ENCODE measurements around the gene KCTD17. TPM values are rescaled to one million over a fixed set of nuclear protein-coding genes. Genes with fewer than 3 reads are reported as not detected.

The KCTD17 gene
- total RNA-seq, 4 donors from 2014 or later, result 17.9 to 35.8 (median 28.7) TPM

DNA sequence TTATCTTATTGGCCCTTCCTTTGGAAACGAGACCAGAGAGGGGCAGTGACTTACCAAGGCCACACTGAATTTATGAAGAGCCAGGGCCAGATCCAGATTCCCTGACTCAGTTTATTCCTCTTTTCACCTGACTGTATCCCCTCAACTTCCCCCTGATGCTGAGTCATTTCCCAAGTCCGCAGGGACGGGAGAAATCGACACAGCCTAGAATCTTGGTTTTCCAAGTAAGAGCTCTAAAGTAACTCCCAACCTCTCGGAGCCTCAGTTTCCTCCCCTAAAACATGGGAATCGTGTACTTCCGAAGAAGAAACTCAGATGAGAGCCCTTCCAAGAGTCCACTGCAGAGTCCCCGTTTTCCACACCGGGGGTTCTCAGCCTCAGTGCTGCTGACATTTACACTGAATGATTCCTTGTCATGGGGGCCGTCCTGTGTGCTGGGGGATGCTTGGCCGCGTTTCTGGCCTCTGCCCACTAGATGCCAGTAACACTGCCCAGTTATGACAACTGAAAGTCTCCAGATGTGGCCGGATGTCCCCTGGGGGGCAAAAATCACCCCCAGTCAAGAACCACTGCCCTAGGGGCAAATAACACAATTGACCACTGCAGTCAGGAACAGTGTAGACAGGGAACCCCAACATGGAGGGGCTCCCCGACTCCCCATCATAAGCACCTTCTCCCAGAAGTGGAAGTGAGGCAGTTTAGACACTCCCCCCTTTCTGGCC is 20.8 kb upstream of the KCTD17 start:
- Histone ChIP-seq H3K4me1 (peaks cover 0 to 5% (median 0%) of the 10 kb centered on the region in 4 donors), H3K27ac (replicated peaks in 1 of 4) (no peak overlapping the region), H3K9me3 (no peaks in the 10 kb centered on the region), H3K4me3 (no peak overlapping the region), H3K36me3 (peaks cover 24 to 50% (median 32%) of the 10 kb centered on the region in 4 donors), H3K27me3 (peaks cover 0 to 15% (median 0%) of the 10 kb centered on the region in 4 donors)
- no peak for DNase-seq (ENCODE audit: extremely low spot score)
- TF ChIP-seq, protein P1, sequence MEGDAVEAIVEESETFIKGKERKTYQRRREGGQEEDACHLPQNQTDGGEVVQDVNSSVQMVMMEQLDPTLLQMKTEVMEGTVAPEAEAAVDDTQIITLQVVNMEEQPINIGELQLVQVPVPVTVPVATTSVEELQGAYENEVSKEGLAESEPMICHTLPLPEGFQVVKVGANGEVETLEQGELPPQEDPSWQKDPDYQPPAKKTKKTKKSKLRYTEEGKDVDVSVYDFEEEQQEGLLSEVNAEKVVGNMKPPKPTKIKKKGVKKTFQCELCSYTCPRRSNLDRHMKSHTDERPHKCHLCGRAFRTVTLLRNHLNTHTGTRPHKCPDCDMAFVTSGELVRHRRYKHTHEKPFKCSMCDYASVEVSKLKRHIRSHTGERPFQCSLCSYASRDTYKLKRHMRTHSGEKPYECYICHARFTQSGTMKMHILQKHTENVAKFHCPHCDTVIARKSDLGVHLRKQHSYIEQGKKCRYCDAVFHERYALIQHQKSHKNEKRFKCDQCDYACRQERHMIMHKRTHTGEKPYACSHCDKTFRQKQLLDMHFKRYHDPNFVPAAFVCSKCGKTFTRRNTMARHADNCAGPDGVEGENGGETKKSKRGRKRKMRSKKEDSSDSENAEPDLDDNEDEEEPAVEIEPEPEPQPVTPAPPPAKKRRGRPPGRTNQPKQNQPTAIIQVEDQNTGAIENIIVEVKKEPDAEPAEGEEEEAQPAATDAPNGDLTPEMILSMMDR (IDR thresholded peaks at IDR 0.05), result no peak
- no peak for TF ChIP-seq POLR2A (IDR thresholded peaks at IDR 0.05; ENCODE audit: low read depth)
- no peak for TF ChIP-seq POLR2AphosphoS5 (IDR thresholded peaks at IDR 0.05)
- no peak for TF ChIP-seq EP300 (IDR thresholded peaks at IDR 0.05)
- WGBS, result 72% methylated on average over 11 of the region's 14 CpGs
- intact Hi-C loops (cut with DNase I), result no loop called here

GRCh38 chr22:37032134-37032534 is 19.4 kb upstream of the KCTD17 start:
- no peaks in the 10 kb centered on the region for H3K9me3 ChIP-seq
- 72% methylated on average over 2 of the region's 2 CpGs for WGBS
- H3K4me1 ChIP-seq, result no peaks in the 10 kb centered on the region
- intact Hi-C loops (cut with DNase I), result no loop called here
- H3K4me3 ChIP-seq, result no peak overlapping the region
- H3K36me3 ChIP-seq, result peaks cover 20 to 36% (median 23%) of the 10 kb centered on the region in 4 donors
- TF ChIP-seq, protein P1 (IDR thresholded peaks at IDR 0.05), result no peak
- TF ChIP-seq POLR2A (IDR thresholded peaks at IDR 0.05; ENCODE audit: low read depth) (no peak), EP300 (IDR thresholded peaks at IDR 0.05) (no peak), POLR2AphosphoS5 (IDR thresholded peaks at IDR 0.05) (no peak)
- no peak for DNase-seq (ENCODE audit: extremely low spot score)
- H3K27ac ChIP-seq (replicated peaks in 1 of 4), result no peak overlapping the region
- peaks cover 0 to 27% (median under 1%) of the 10 kb centered on the region in 4 donors for H3K27me3 ChIP-seq

DNA sequence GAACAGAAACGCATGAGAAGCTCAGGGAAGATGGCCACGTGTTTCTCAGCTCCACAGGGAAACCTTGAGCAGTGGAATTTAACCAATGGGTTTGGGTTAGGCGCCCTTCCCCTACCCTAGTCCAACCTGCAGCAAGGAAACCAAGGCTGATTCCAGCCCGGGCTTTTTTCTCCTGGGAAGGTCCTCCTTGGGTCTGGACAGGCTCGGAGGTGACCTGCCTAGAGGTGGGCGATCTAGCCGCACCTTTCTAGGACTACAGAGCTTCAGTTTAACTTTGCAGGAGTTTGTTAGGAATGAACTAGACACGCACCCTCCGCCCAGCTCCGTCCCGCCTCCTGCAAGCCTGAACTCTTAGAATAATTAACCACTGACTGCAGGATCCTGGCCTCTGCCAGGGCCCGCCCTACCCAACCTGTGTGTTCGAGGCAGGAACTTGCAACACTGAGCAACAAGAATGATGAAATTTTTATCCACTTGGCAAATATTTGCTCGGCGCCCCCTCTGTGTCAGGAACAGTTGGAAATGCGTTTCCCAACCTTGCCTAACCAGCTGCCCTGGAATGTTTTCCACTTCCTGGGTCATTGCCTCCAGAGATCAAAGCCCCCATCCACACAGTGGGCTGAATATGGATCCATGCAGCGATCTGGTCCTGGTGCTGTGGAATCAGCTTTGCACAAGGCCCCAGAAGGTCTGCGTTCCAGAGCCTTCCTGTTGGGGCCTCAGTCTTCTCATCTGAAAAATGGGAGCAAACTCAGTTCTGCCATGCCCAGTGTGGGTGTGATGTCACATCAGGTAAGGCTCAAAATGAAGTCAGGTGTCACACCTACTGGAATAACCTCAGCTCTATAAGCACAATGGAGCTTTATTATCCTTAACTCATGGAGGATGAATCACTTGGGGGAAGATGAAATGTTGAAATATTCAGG is 18.7 kb upstream of the KCTD17 start:
- H3K4me3 ChIP-seq, result no peak overlapping the region

GRCh38 chr22:37033605-37034430 is 17.7 kb upstream of the KCTD17 start:
- no peak overlapping the region for H3K27ac ChIP-seq (replicated peaks in 1 of 4)
- H3K4me3 ChIP-seq, result no peak overlapping the region
- intact Hi-C loops (cut with DNase I), result no loop called here
- H3K9me3 ChIP-seq, result no peaks in the 10 kb centered on the region
- 85% methylated on average over 23 of the region's 23 CpGs for WGBS
- peaks cover 0 to 44% (median 2%) of the 10 kb centered on the region in 4 donors for H3K27me3 ChIP-seq
- TF ChIP-seq POLR2AphosphoS5 (IDR thresholded peaks at IDR 0.05) (no peak), POLR2A (IDR thresholded peaks at IDR 0.05; ENCODE audit: low read depth) (no peak), EP300 (IDR thresholded peaks at IDR 0.05) (no peak)
- TF ChIP-seq, protein P1 (IDR thresholded peaks at IDR 0.05), result no peak
- peaks cover 9 to 19% (median 14%) of the 10 kb centered on the region in 4 donors for H3K36me3 ChIP-seq
- H3K4me1 ChIP-seq, result no peaks in the 10 kb centered on the region
- no peak for DNase-seq (ENCODE audit: extremely low spot score)

More for the DNA sequence above, 18.7 kb upstream of the KCTD17 start:
- TF ChIP-seq POLR2AphosphoS5 (IDR thresholded peaks at IDR 0.05) (peak in 1 of 2 donors; percentile 3), POLR2A (IDR thresholded peaks at IDR 0.05; ENCODE audit: low read depth) (no peak)
- 62% methylated on average over 18 of the region's 18 CpGs for WGBS
- DNase-seq (ENCODE audit: extremely low spot score), result no peak
- Histone ChIP-seq H3K27me3 (peaks cover 0 to 34% (median 2%) of the 10 kb centered on the region in 4 donors), H3K36me3 (peaks cover 13 to 29% (median 17%) of the 10 kb centered on the region in 4 donors), H3K9me3 (no peaks in the 10 kb centered on the region), H3K4me1 (no peaks in the 10 kb centered on the region), H3K27ac (replicated peaks in 1 of 4) (no peak overlapping the region)
- intact Hi-C loops (cut with DNase I), result no loop called here

All from esophagus muscularis mucosa (tissue), 4 donors.